ENCODE results near the gene HOXC9.

GRCh38 chr12:53958128-53958527 lies 41.8 kb upstream of the HOXC9 start:
- TF ChIP-seq CTCF (tag by site-specific recombination; IDR thresholded peaks at IDR 0.05) (no peak), ZNF121 (tag by site-specific recombination; IDR thresholded peaks at IDR 0.05) (no peak), REST (tag by site-specific recombination; IDR thresholded peaks at IDR 0.05) (no peak), ZNF146 (tag by site-specific recombination; IDR thresholded peaks at IDR 0.05) (no peak), PBX3 (CRISPR knock-in tag; IDR thresholded peaks at IDR 0.05) (no peak), KLF10 (tag by site-specific recombination; IDR thresholded peaks at IDR 0.05) (no peak), ZNF302 (tag by site-specific recombination; IDR thresholded peaks at IDR 0.05; ENCODE audit: low read depth) (no peak), ZNF610 (tag by site-specific recombination; IDR thresholded peaks at IDR 0.05; ENCODE audit: borderline replicate concordance) (no peak)

Measured in HEK293 (cell line).